ENCODE results near the gene RSPO4. TPM values are rescaled to one million over a fixed set of nuclear protein-coding genes. Genes with fewer than 3 reads are reported as not detected.

The RSPO4 gene
- total and polyA plus RNA-seq, 2 donors (not counting 3 experiments of a cell fraction or from before 2014, with no cell fraction given), result not detected

- DNase-seq (ENCODE audit: low read depth, low spot score) (no peak), FAIRE-seq (no peak)
- no peak overlapping the region for H3K9ac ChIP-seq (replicated peaks; ENCODE audit: extremely low read depth, insufficient read depth, low read length)
- dilution Hi-C loops (cut with MboI; ENCODE audit: extremely low pct_ligation_motif_present, low sequenced_read_pairs), result no loop called here
- no TSS peak for BruUV-seq (replicated peaks)
- ChIA-PET CTCF (interaction anchor here (0.9 kb wide), 1 partner anchor 39 kb away, joined by 3 read pairs; no protein-coding TSS in a partner anchor), POLR2A (no interaction called here)
- H3K4me2 ChIP-seq (ENCODE audit: insufficient read depth, low read length), result no peak overlapping the region
- no peak overlapping the region for H2AFZ ChIP-seq (ENCODE audit: low read depth, low read length)
- H3K9me3 ChIP-seq (replicated peaks; ENCODE audit: control insufficient read depth, insufficient read depth, low read length), result no peaks in the 10 kb centered on the region
- H3K4me3 ChIP-seq (replicated peaks in 1 of 3; ENCODE audit: insufficient read depth in 1 of 3, low read depth in 1 of 3, low read length in 3 of 3), result no peak overlapping the region
- H4K20me1 ChIP-seq (replicated peaks; ENCODE audit: control insufficient read depth, extremely low read depth, insufficient read depth, low read length), result no peaks in the 10 kb centered on the region
- no peaks in the 10 kb centered on the region for H3K36me3 ChIP-seq (ENCODE audit: control insufficient read depth in 2 of 2, extremely low read depth in 1 of 2, insufficient read depth in 2 of 2, low read length in 2 of 2)
- H3K4me1 ChIP-seq (ENCODE audit: control insufficient read depth, extremely low read depth, insufficient read depth, low read length), result no peaks in the 10 kb centered on the region
- no peaks in the 10 kb centered on the region for H3K27me3 ChIP-seq (ENCODE audit: control insufficient read depth in 2 of 2, insufficient read depth in 2 of 2, low read length in 2 of 2)
- intact Hi-C loops (cut with micrococcal nuclease), result no loop called here
- no peak overlapping the region for H3K27ac ChIP-seq (ENCODE audit: insufficient read depth, low read depth, low read length)
- TF ChIP-seq POLR2A (IDR thresholded peaks at IDR 0.05; ENCODE audit: low read depth, low read length) (no peak), JUN (IDR thresholded peaks at IDR 0.05; ENCODE audit: borderline replicate concordance, insufficient read depth, insufficient read length, low read depth) (no peak), FOS (IDR thresholded peaks at IDR 0.05; ENCODE audit: borderline replicate concordance, insufficient read depth, low read length) (no peak)
- no peaks in the 10 kb centered on the region for H3K9me1 ChIP-seq (replicated peaks; ENCODE audit: control insufficient read depth, extremely low read depth, insufficient read depth, low read length)
- H3K79me2 ChIP-seq (ENCODE audit: control insufficient read depth, insufficient read depth, low read length), result no peaks in the 10 kb centered on the region
Measured at GRCh38 chr20:916825-917224, 85.3 kb downstream of the RSPO4 start.

- intact Hi-C loops (cut with micrococcal nuclease), result no loop called here
Measured at GRCh38 chr20:916125-916799, 85.8 kb downstream of the RSPO4 start, which contains the start of gene ANGPT4. Gene ANGPT4, minus strand, starts transcription at chr20:916334. Its CDS starts 120 bp downstream, at chr20:916214.

More at GRCh38 chr20:916125-916799, 85.8 kb downstream of the RSPO4 start, which contains the start of gene ANGPT4:
- Histone ChIP-seq H3K9me1 (replicated peaks; ENCODE audit: control insufficient read depth, extremely low read depth, insufficient read depth, low read length) (no peaks in the 10 kb centered on the region), H3K27me3 (ENCODE audit: control insufficient read depth in 2 of 2, insufficient read depth in 2 of 2, low read length in 2 of 2) (no peaks in the 10 kb centered on the region), H3K27ac (ENCODE audit: insufficient read depth, low read depth, low read length) (no peak within 1 kb of the TSS), H3K4me2 (ENCODE audit: insufficient read depth, low read length) (no peak within 1 kb of the TSS), H3K4me3 (replicated peaks in 1 of 3; ENCODE audit: insufficient read depth in 1 of 3, low read depth in 1 of 3, low read length in 3 of 3) (no peak within 1 kb of the TSS), H3K9ac (replicated peaks; ENCODE audit: extremely low read depth, insufficient read depth, low read length) (no peak within 1 kb of the TSS), H2AFZ (ENCODE audit: low read depth, low read length) (no peak within 1 kb of the TSS), H3K79me2 (ENCODE audit: control insufficient read depth, insufficient read depth, low read length) (no peaks in the 10 kb centered on the region), H3K4me1 (ENCODE audit: control insufficient read depth, extremely low read depth, insufficient read depth, low read length) (no peaks in the 10 kb centered on the region), H3K36me3 (ENCODE audit: control insufficient read depth in 2 of 2, extremely low read depth in 1 of 2, insufficient read depth in 2 of 2, low read length in 2 of 2) (no peaks in the 10 kb centered on the region), H4K20me1 (replicated peaks; ENCODE audit: control insufficient read depth, extremely low read depth, insufficient read depth, low read length) (no peaks in the 10 kb centered on the region), H3K9me3 (replicated peaks; ENCODE audit: control insufficient read depth, insufficient read depth, low read length) (no peaks in the 10 kb centered on the region)
- CTCF ChIA-PET, result interaction anchor here (0.9 kb wide), 1 partner anchor 39 kb away, joined by 3 read pairs; no protein-coding TSS in a partner anchor
- TF ChIP-seq GATA2 (IDR thresholded peaks at IDR 0.05; ENCODE audit: insufficient read depth, insufficient read length, low read depth, low read length), result no peak
- TF ChIP-seq JUN (IDR thresholded peaks at IDR 0.05; ENCODE audit: borderline replicate concordance, insufficient read depth, insufficient read length, low read depth), result no peak
- TF ChIP-seq POLR2A (IDR thresholded peaks at IDR 0.05; ENCODE audit: low read depth, low read length), result no peak
- no peak for TF ChIP-seq FOS (IDR thresholded peaks at IDR 0.05; ENCODE audit: borderline replicate concordance, insufficient read depth, low read length)
- no peak for TF ChIP-seq POLR2AphosphoS5 (IDR thresholded peaks at IDR 0.05; ENCODE audit: insufficient read depth, low read depth, low read length)
- TF ChIP-seq MYC (IDR thresholded peaks at IDR 0.05; ENCODE audit: low read depth, low read length), result no peak
- TF ChIP-seq CTCF (IDR thresholded peaks at IDR 0.05; ENCODE audit: extremely low read depth in 1 of 2, insufficient read depth in 1 of 2, low read depth in 1 of 2, low read length in 2 of 2), result no peak
- TF ChIP-seq EZH2 (IDR thresholded peaks at IDR 0.05; ENCODE audit: borderline replicate concordance, low read depth, low read length, severe bottlenecking), result no peak
- TF ChIP-seq MAX (IDR thresholded peaks at IDR 0.05; ENCODE audit: insufficient read depth, insufficient read length), result no peak
- no TSS peak for BruUV-seq (replicated peaks)
- DNase-seq (ENCODE audit: low read depth, low spot score) (no peak), FAIRE-seq (no peak)
- dilution Hi-C loops (cut with MboI; ENCODE audit: extremely low pct_ligation_motif_present, low sequenced_read_pairs), result no loop called here
- POLR2A ChIA-PET, result no interaction called here
